H9 (cell line): ENCODE measurements around the gene SDR39U1. TPM values are rescaled to one million over a fixed set of nuclear protein-coding genes. Genes with fewer than 3 reads are reported as not detected.

Source experiments
- DNase-seq: peaks from one replicate; pipeline ENCODE4 v3.0.0-alpha.2; 2017
- H2AFZ ChIP-seq: one replicate; pipeline ENCODE4 v1.6.1; 2013; ENCODE audit warnings: mild to moderate bottlenecking, low read length, control low read depth, moderate library complexity
- H2AK5ac ChIP-seq: 2 replicates; pipeline ENCODE4 v1.6.1; 2013; ENCODE audit warnings: low read length, control low read depth, mixed read lengths; ENCODE audit not compliant: insufficient read length
- H2BK120ac ChIP-seq: one replicate; pipeline ENCODE4 v1.6.1; 2013; ENCODE audit warnings: low read depth, mild to moderate bottlenecking, low read length, control low read depth, inconsistent platforms; ENCODE audit not compliant: poor library complexity, severe bottlenecking
- H2BK12ac ChIP-seq: 2 replicates; pipeline ENCODE4 v1.6.1; 2013; ENCODE audit warnings: low read length, control low read depth, mixed read lengths, low read depth; ENCODE audit not compliant: insufficient read length
- H2BK15ac ChIP-seq: 2 replicates; pipeline ENCODE4 v1.6.1; 2013; ENCODE audit warnings: low read depth, low read length, control low read depth
- H2BK20ac ChIP-seq: one replicate; pipeline ENCODE4 v1.6.1; 2013; ENCODE audit warnings: low read depth, mild to moderate bottlenecking, low read length, control low read depth, inconsistent platforms; ENCODE audit not compliant: poor library complexity, severe bottlenecking
- H2BK5ac ChIP-seq: 2 replicates; pipeline ENCODE4 v1.6.1; 2013; ENCODE audit warnings: low read length, control low read depth, mixed read lengths; ENCODE audit not compliant: insufficient read length
- H3K14ac ChIP-seq: 2 replicates; pipeline ENCODE4 v1.6.1; 2013; ENCODE audit warnings: low read length, control low read depth; ENCODE audit not compliant: insufficient read depth
- H3K18ac ChIP-seq: 2 replicates; pipeline ENCODE4 v1.6.1; 2013; ENCODE audit warnings: low read depth, mild to moderate bottlenecking, mixed read lengths, low read length, control low read depth; ENCODE audit not compliant: insufficient read length
- H3K23ac ChIP-seq: 2 replicates; pipeline ENCODE4 v1.6.1; 2013; ENCODE audit warnings: low read length, control low read depth, mixed read lengths, low read depth; ENCODE audit not compliant: insufficient read length
- H3K23me2 ChIP-seq: 2 replicates; pipeline ENCODE4 v1.6.1; 2013; ENCODE audit warnings: low read depth, mild to moderate bottlenecking, mixed read lengths, low read length, control low read depth; ENCODE audit not compliant: insufficient read length, poor library complexity, severe bottlenecking
- H3K27ac ChIP-seq: 2 replicates; pipeline ENCODE4 v1.5.1; 2013; ENCODE audit warnings: low read length, control low read depth, mixed read lengths, low read depth; ENCODE audit not compliant: insufficient read length
- H3K27me3 ChIP-seq: 2 replicates; pipeline ENCODE4 v1.6.1; 2013; ENCODE audit warnings: low read length, control low read depth, inconsistent platforms; ENCODE audit not compliant: insufficient read depth
- H3K4ac ChIP-seq: 2 replicates; pipeline ENCODE4 v1.6.1; 2013; ENCODE audit warnings: low read depth, mild to moderate bottlenecking, control low read depth, inconsistent platforms, low read length, moderate library complexity
- H3K4me1 ChIP-seq: 2 replicates; pipeline ENCODE4 v1.6.1; 2013; ENCODE audit warnings: low read length, control low read depth, inconsistent platforms; ENCODE audit not compliant: insufficient read depth
- H3K4me2 ChIP-seq: 2 replicates; pipeline ENCODE4 v1.6.1; 2013; ENCODE audit warnings: low read length, control low read depth, mixed read lengths; ENCODE audit not compliant: insufficient read length, insufficient read depth
- H3K56ac ChIP-seq: 2 replicates; pipeline ENCODE4 v1.6.1; 2013; ENCODE audit warnings: low read depth, mild to moderate bottlenecking, mixed read lengths, low read length, control low read depth; ENCODE audit not compliant: insufficient read length
- H3K79me1 ChIP-seq: 2 replicates; pipeline ENCODE4 v1.6.1; 2013; ENCODE audit warnings: low read depth, mild to moderate bottlenecking, moderate library complexity, low read length, control low read depth, inconsistent platforms; ENCODE audit not compliant: insufficient read depth, poor library complexity, severe bottlenecking
- H3K79me2 ChIP-seq: 2 replicates; pipeline ENCODE4 v1.6.1; 2013; ENCODE audit warnings: low read length, control low read depth, inconsistent platforms; ENCODE audit not compliant: insufficient read depth
- H3K9ac ChIP-seq: 2 replicates; pipeline ENCODE4 v1.6.1; 2013; ENCODE audit warnings: low read length, control low read depth, mixed read lengths; ENCODE audit not compliant: insufficient read length; ENCODE audit errors: extremely low read depth
- H3K9me3 ChIP-seq: one replicate; pipeline ENCODE4 v1.6.1; 2013; ENCODE audit warnings: low read depth, low read length, inconsistent platforms; ENCODE audit not compliant: control insufficient read depth
- H3T11ph ChIP-seq: one replicate; pipeline ENCODE4 v1.6.1; 2013; ENCODE audit warnings: mild to moderate bottlenecking, low read length, control low read depth, inconsistent platforms
- H4K20me1 ChIP-seq: one replicate; pipeline ENCODE4 v1.6.1; 2013; ENCODE audit not compliant: control insufficient read depth, insufficient read length, insufficient read depth
- H4K5ac ChIP-seq: 2 replicates; pipeline ENCODE4 v1.6.1; 2013; ENCODE audit warnings: low read depth, mild to moderate bottlenecking, mixed read lengths, low read length, control low read depth; ENCODE audit not compliant: insufficient read length
- H4K8ac ChIP-seq: replicated peaks from 2 replicates; pipeline ENCODE4 v1.6.1; 2013; ENCODE audit warnings: low read length, control low read depth, mixed read lengths, low read depth; ENCODE audit not compliant: insufficient read length
- H4K91ac ChIP-seq: 2 replicates; pipeline ENCODE4 v1.6.1; 2013; ENCODE audit warnings: low read depth, mild to moderate bottlenecking, moderate library complexity, mixed read lengths, low read length, control low read depth; ENCODE audit not compliant: insufficient read length
- H3K27ac Mint-ChIP-seq, 3 experiments: 2 replicates in 2 of 3; 3 replicates in 1 of 3; pipeline ENCODE4 v1.8.0; 2020 to 2021; ENCODE audit warnings: mixed read lengths in 3 of 3, mild to moderate bottlenecking in 1 of 3, moderate library complexity in 1 of 3
- H3K27me3 Mint-ChIP-seq: 2 replicates; pipeline ENCODE4 v1.8.0; 2021; ENCODE audit warnings: low read depth, mild to moderate bottlenecking, moderate library complexity, mixed read lengths
- H3K36me3 Mint-ChIP-seq, 3 experiments: 2 replicates in 2 of 3; 3 replicates in 1 of 3; pipeline ENCODE4 v1.8.0; 2020 to 2021; ENCODE audit warnings: low read depth in 3 of 3, mixed read lengths in 3 of 3; ENCODE audit not compliant: insufficient read depth in 1 of 3
- H3K4me1 Mint-ChIP-seq, 2 experiments: 2 replicates each; pipeline ENCODE4 v1.8.0; 2020; ENCODE audit warnings: mixed read lengths in 2 of 2
- H3K4me3 Mint-ChIP-seq, 2 experiments: 2 replicates in 1 of 2; 3 replicates in 1 of 2; pipeline ENCODE4 v1.8.0; 2020 to 2021; ENCODE audit warnings: mild to moderate bottlenecking in 2 of 2, mixed read lengths in 2 of 2, moderate library complexity in 1 of 2
- H3K9me3 Mint-ChIP-seq, 2 experiments: 2 replicates in 1 of 2; 3 replicates in 1 of 2; pipeline ENCODE4 v1.8.0; 2020; ENCODE audit warnings: mild to moderate bottlenecking in 2 of 2, mixed read lengths in 2 of 2, moderate library complexity in 1 of 2
- CTCF ChIP-seq: fragments of 200-600 bp; sonication (generic); conservative IDR thresholded peaks from 3 replicates; pipeline ENCODE4 v1.8.0; 2021; ENCODE audit warnings: antibody characterized with exemption, mild to moderate bottlenecking
- WGBS: extraction: QIAGEN DNeasy Blood & Tissue Kit; methylation state at CpG from one replicate; pipeline ENCODE4 v1.1.7; 2013; ENCODE audit warnings: missing lambda C conversion rate, low lambda C conversion rate, mixed read lengths; ENCODE audit not compliant: insufficient read length; ENCODE audit errors: extremely low coverage; 5-methylcytosine and 5-hydroxymethylcytosine counted together
- total RNA-seq: library from RNA; stranded (reverse); gene quantifications from 2 replicates; pipeline ENCODE4 v1.2.1, GENCODE V29; 2021

The SDR39U1 gene
- total RNA-seq, 1 experiment from 2014 or later: 56.2 TPM

GRCh38 chr14:24437736-24438067 lies 4.9 kb downstream of the SDR39U1 start:
- Histone ChIP-seq H3K9ac (no peak overlapping the region), H4K20me1 (no peaks in the 10 kb centered on the region), H2BK20ac (no peak overlapping the region), H2BK12ac (no peak overlapping the region), H3K56ac (no peak overlapping the region), H2AFZ (no peak overlapping the region), H3K27me3 (no peaks in the 10 kb centered on the region), H3K4ac (no peak overlapping the region), H2BK120ac (no peak overlapping the region), H4K8ac (no peak overlapping the region), H3K4me2 (no peak overlapping the region), H3K23ac (no peak overlapping the region), H3K14ac (no peak overlapping the region), H2BK5ac (no peak overlapping the region), H3K18ac (no peak overlapping the region), H3T11ph (no peak overlapping the region), H3K23me2 (peaks cover 6% of the 10 kb centered on the region), H3K79me2 (no peaks in the 10 kb centered on the region), H4K5ac (no peak overlapping the region), H2AK5ac (no peak overlapping the region), H4K91ac (no peak overlapping the region), H3K4me1 (no peaks in the 10 kb centered on the region), H2BK15ac (no peak overlapping the region), H3K27ac (no peak overlapping the region), H3K79me1 (peaks cover 2% of the 10 kb centered on the region), H3K9me3 (no peaks in the 10 kb centered on the region)
- Mint-ChIP-seq H3K4me3 (no peak overlapping the region), H3K27ac (no peak overlapping the region; a peak in 1 of 7 replicates), H3K4me1 (peaks cover 11 to 12% of the 10 kb centered on the region in 2 experiments), H3K36me3 (peaks cover 19 to 60% (median 56%) of the 10 kb centered on the region in 3 experiments; a peak in 6 of 7 replicates), H3K9me3 (no peaks in the 10 kb centered on the region; a peak in 1 of 5 replicates), H3K27me3 (no peaks in the 10 kb centered on the region)
- DNase-seq: no peak
- TF ChIP-seq CTCF: no peak
- no CpG with 5 or more reads among the region's 2 CpGs for WGBS
